Smooth muscle cell (in vitro differentiated cells): ENCODE measurements around the gene ATP8A2. TPM values are rescaled to one million over a fixed set of nuclear protein-coding genes. Genes with fewer than 3 reads are reported as not detected.

Experiments
- DNase-seq: peaks from one replicate; lab custom pipeline; 2025; ENCODE audit not compliant: unreplicated experiment; lab: John Stamatoyannopoulos, UW
- H2AFZ ChIP-seq: fragments of 200-600 bp; sonication (generic); 2 replicates; pipeline ENCODE4 v1.6.0; 2016; ENCODE audit warnings: antibody characterized with exemption, low read depth, mild to moderate bottlenecking
- H3F3A ChIP-seq: fragments of 200-600 bp; sonication (generic); 2 replicates; pipeline ENCODE4 v1.6.0; 2017; ENCODE audit warnings: antibody characterized with exemption, low read depth
- H3K27ac ChIP-seq: fragments of 200-600 bp; sonication (generic); 2 replicates; pipeline ENCODE4 v1.5.1; 2016; ENCODE audit warnings: low read depth, mild to moderate bottlenecking
- H3K27me3 ChIP-seq: fragments of 200-600 bp; sonication (generic); 2 replicates; pipeline ENCODE4 v1.6.1; 2016; ENCODE audit warnings: low read depth, mild to moderate bottlenecking
- H3K36me3 ChIP-seq: fragments of 200-600 bp; sonication (generic); 2 replicates; pipeline ENCODE4 v1.5.1; 2016; ENCODE audit warnings: low read depth
- H3K4me1 ChIP-seq: fragments of 200-600 bp; sonication (generic); 2 replicates; pipeline ENCODE4 v1.5.1; 2016; ENCODE audit warnings: low read depth
- H3K4me2 ChIP-seq: fragments of 200-600 bp; sonication (generic); 2 replicates; pipeline ENCODE4 v1.6.0; 2016; ENCODE audit warnings: mild to moderate bottlenecking
- H3K4me3 ChIP-seq: fragments of 200-600 bp; sonication (generic); 2 replicates; pipeline ENCODE4 v1.5.1; 2016; ENCODE audit warnings: mild to moderate bottlenecking
- H3K79me2 ChIP-seq: fragments of 200-600 bp; sonication (generic); 2 replicates; pipeline ENCODE4 v1.6.0; 2016; ENCODE audit warnings: low read depth, mild to moderate bottlenecking
- H3K9ac ChIP-seq: fragments of 200-600 bp; sonication (generic); 2 replicates; pipeline ENCODE4 v1.6.0; 2016; ENCODE audit warnings: low read depth
- H3K9me3 ChIP-seq: fragments of 200-600 bp; sonication (generic); replicated peaks from 2 replicates; pipeline ENCODE4 v1.5.1; 2016; ENCODE audit warnings: low read depth
- H4K20me1 ChIP-seq: fragments of 200-600 bp; sonication (generic); 2 replicates; pipeline ENCODE4 v1.6.0; 2016; ENCODE audit warnings: low read depth
- WGBS: methylation state at CpG from one replicate; pipeline ENCODE4 v1.1.7; 2016; ENCODE audit warnings: low lambda C conversion rate; 5-methylcytosine and 5-hydroxymethylcytosine counted together
- polyA plus RNA-seq: library from polyadenylated mRNA; unstranded; fragments of >200 nt; fragmentation: Nextera tagmentation; extraction: Ambion mirVana; gene quantifications from 2 replicates; pipeline ENCODE4 v1.2.1, GENCODE V29; 2016
- total RNA-seq: library from RNA; depleted of rRNA; stranded (reverse); fragments of >200 nt; gene quantifications from 2 replicates; pipeline ENCODE4 v1.2.3, GENCODE V29; 2014
- TF ChIP-seq, protein P1 (sequence below): fragments of 200-600 bp; sonication (generic); IDR thresholded peaks from 2 replicates; pipeline ENCODE4 v1.5.1; 2017; ENCODE audit warnings: borderline replicate concordance, mild to moderate bottlenecking, antibody characterized with exemption; ENCODE audit not compliant: insufficient read depth, poor library complexity, severe bottlenecking

Gene ATP8A2
- total and polyA plus RNA-seq, 2 experiments from 2014 or later: under 0.01 to 0.06 TPM

DNA sequence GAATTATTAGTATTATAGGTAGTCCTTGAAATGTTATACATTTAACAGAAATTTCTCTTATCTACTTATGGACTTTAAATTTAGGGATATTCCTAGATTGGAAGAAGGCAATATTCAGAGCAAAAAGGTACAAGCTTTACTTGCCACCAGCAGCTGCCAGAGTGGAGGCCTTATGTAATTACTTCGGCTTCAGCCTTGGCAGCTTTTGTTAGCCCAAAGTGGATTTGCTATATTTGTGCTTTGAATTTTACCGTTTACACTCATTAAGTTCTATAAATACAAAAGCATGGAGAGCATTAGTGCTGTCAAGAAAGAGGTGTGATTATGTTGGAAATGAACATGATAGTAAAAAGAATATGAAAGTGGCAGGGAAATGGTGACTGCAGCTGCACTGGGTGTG lies 319.9 kb downstream of the ATP8A2 start:
- TF ChIP-seq, protein P1, sequence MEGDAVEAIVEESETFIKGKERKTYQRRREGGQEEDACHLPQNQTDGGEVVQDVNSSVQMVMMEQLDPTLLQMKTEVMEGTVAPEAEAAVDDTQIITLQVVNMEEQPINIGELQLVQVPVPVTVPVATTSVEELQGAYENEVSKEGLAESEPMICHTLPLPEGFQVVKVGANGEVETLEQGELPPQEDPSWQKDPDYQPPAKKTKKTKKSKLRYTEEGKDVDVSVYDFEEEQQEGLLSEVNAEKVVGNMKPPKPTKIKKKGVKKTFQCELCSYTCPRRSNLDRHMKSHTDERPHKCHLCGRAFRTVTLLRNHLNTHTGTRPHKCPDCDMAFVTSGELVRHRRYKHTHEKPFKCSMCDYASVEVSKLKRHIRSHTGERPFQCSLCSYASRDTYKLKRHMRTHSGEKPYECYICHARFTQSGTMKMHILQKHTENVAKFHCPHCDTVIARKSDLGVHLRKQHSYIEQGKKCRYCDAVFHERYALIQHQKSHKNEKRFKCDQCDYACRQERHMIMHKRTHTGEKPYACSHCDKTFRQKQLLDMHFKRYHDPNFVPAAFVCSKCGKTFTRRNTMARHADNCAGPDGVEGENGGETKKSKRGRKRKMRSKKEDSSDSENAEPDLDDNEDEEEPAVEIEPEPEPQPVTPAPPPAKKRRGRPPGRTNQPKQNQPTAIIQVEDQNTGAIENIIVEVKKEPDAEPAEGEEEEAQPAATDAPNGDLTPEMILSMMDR: no peak
- H4K20me1 ChIP-seq: no peaks in the 10 kb centered on the region
- H3K9ac ChIP-seq: no peak overlapping the region
- H3K36me3 ChIP-seq: no peaks in the 10 kb centered on the region
- no peak overlapping the region for H3K4me2 ChIP-seq
- no peak overlapping the region for H3K4me3 ChIP-seq
- H3K27me3 ChIP-seq: no peaks in the 10 kb centered on the region
- no peak for DNase-seq
- no peaks in the 10 kb centered on the region for H3K4me1 ChIP-seq
- H3K9me3 ChIP-seq: no peaks in the 10 kb centered on the region
- no peaks in the 10 kb centered on the region for H3F3A ChIP-seq
- WGBS: 88% methylated on average over 2 of the region's 2 CpGs
- H3K27ac ChIP-seq: no peak overlapping the region
- H3K79me2 ChIP-seq: no peaks in the 10 kb centered on the region
- no peak overlapping the region for H2AFZ ChIP-seq

DNA sequence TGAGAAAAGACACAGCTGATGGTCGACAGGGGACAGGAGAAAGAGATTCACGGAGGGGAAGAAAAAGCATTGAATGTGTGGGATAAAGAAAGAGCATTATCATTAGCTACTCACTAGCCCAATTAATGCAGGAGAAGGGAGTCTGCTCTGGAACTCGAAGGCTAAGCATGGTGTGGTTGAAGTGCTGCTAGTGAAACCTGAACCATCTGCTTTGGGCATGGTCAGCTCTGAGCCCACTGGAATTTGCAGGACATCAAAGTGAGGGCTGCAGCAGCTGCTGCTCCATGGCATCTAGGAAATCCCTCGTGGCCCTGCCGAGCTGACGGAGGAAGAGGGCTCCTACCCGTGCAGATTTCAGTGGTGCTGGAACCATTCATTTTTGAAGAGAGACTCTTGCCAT lies 320.3 kb downstream of the ATP8A2 start:
- Histone ChIP-seq H3K27ac (no peak overlapping the region), H3K36me3 (no peaks in the 10 kb centered on the region), H4K20me1 (no peaks in the 10 kb centered on the region), H3K9ac (no peak overlapping the region), H3K9me3 (no peaks in the 10 kb centered on the region), H2AFZ (no peak overlapping the region), H3F3A (no peaks in the 10 kb centered on the region), H3K4me3 (no peak overlapping the region), H3K4me2 (no peak overlapping the region), H3K79me2 (no peaks in the 10 kb centered on the region), H3K27me3 (no peaks in the 10 kb centered on the region), H3K4me1 (no peaks in the 10 kb centered on the region)
- TF ChIP-seq, protein P1: no peak
- WGBS: 38% methylated on average over 7 of the region's 7 CpGs
- no peak for DNase-seq

DNA sequence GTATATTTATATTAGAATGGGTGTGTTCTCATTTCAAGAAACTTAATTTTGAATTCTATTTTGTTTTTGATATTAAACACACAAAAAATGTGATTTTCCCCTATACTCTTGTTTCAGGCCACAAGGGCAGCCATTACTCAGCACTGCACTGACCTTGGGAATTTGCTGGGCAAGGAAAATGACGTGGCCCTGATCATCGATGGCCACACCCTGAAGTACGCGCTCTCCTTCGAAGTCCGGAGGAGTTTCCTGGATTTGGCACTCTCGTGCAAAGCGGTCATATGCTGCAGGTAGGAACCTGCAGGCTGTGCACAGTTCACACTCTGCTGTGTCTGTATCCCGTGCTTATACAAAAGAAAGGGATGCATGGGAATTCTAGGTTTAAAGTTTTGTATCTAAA lies 327.3 kb downstream of the ATP8A2 start:
- Histone ChIP-seq H3F3A (no peaks in the 10 kb centered on the region), H3K36me3 (no peaks in the 10 kb centered on the region), H3K4me1 (no peaks in the 10 kb centered on the region), H2AFZ (no peak overlapping the region), H3K9me3 (no peaks in the 10 kb centered on the region), H3K27me3 (no peaks in the 10 kb centered on the region), H3K4me3 (no peak overlapping the region), H3K79me2 (no peaks in the 10 kb centered on the region), H4K20me1 (no peaks in the 10 kb centered on the region), H3K27ac (no peak overlapping the region), H3K9ac (no peak overlapping the region), H3K4me2 (no peak overlapping the region)
- DNase-seq: no peak
- TF ChIP-seq, protein P1: no peak
- 94% methylated on average over 9 of the region's 9 CpGs for WGBS

DNA sequence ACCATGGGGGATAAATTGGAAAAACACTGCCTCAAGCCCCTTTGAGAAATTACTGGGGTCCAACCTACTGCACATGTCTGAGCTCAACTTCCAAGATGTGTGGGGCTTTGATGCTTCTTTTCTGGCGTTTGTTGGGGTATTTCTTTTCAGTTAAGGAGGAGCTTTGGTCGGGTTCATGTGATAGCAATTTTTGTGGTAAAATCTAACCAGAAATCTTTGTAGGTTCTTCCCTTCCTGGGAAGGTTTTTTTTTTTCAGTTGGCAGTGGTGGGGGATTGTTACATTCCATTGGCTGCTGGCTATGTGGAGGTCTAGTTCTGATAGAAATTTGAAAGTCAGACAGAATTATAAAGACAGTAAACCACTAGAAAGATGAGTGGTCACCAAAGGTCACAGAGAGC lies 327.8 kb downstream of the ATP8A2 start:
- H3K27ac ChIP-seq: no peak overlapping the region
- H2AFZ ChIP-seq: no peak overlapping the region
- no peaks in the 10 kb centered on the region for H3K79me2 ChIP-seq
- no peaks in the 10 kb centered on the region for H3K36me3 ChIP-seq
- no peak overlapping the region for H3K9ac ChIP-seq
- no peak for DNase-seq
- 69% methylated on average over 2 of the region's 2 CpGs for WGBS
- TF ChIP-seq, protein P1: no peak
- no peak overlapping the region for H3K4me2 ChIP-seq
- no peak overlapping the region for H3K4me3 ChIP-seq
- H3F3A ChIP-seq: no peaks in the 10 kb centered on the region
- H3K4me1 ChIP-seq: no peaks in the 10 kb centered on the region
- no peaks in the 10 kb centered on the region for H3K27me3 ChIP-seq
- no peaks in the 10 kb centered on the region for H3K9me3 ChIP-seq
- no peaks in the 10 kb centered on the region for H4K20me1 ChIP-seq
